OCI-LY1 (cell line): Measurements from ENCODE around the gene FRMD6.

ENCODE experiments used
- H2AFZ ChIP-seq: fragments of 200-600 bp; sonication (generic), shearing (Covaris generic); 2 replicates; pipeline ENCODE4 v1.6.0; 2014; ENCODE audit warnings: antibody characterized with exemption, mild to moderate bottlenecking, low read length
- H3F3A ChIP-seq: fragments of 200-600 bp; sonication (generic), shearing (Covaris generic); 2 replicates; pipeline ENCODE4 v1.6.0; 2014; ENCODE audit warnings: mild to moderate bottlenecking, antibody characterized with exemption, low read length, moderate library complexity; ENCODE audit not compliant: insufficient read depth
- H3K27ac ChIP-seq: fragments of 200-600 bp; sonication (generic); 2 replicates; pipeline ENCODE4 v1.5.1; 2014; ENCODE audit warnings: low read length, mixed run types, mild to moderate bottlenecking, low read depth; ENCODE audit not compliant: poor library complexity, severe bottlenecking
- H3K27me3 ChIP-seq: fragments of 200-600 bp; sonication (generic); 2 replicates; pipeline ENCODE4 v1.6.0; 2014; ENCODE audit warnings: antibody characterized with exemption, mild to moderate bottlenecking, low read length, moderate library complexity; ENCODE audit not compliant: insufficient read depth
- H3K36me3 ChIP-seq: fragments of 200-600 bp; sonication (generic); 2 replicates; pipeline ENCODE4 v1.6.1; 2014; ENCODE audit warnings: mild to moderate bottlenecking, antibody characterized with exemption, low read length, moderate library complexity, mixed read lengths; ENCODE audit not compliant: insufficient read depth
- H3K4me1 ChIP-seq: fragments of 200-600 bp; sonication (generic); 2 replicates; pipeline ENCODE4 v1.5.1; 2014; ENCODE audit warnings: mild to moderate bottlenecking, low read length, moderate library complexity; ENCODE audit not compliant: insufficient read depth, severe bottlenecking
- H3K4me2 ChIP-seq: fragments of 200-600 bp; sonication (generic), shearing (Covaris generic); 2 replicates; pipeline ENCODE4 v1.6.1; 2014; ENCODE audit warnings: low read length
- H3K4me3 ChIP-seq: fragments of 200-600 bp; sonication (generic); 2 replicates; pipeline ENCODE4 v1.5.1; 2014; ENCODE audit warnings: low read length, low read depth, mild to moderate bottlenecking, mixed read lengths; ENCODE audit not compliant: poor library complexity, severe bottlenecking
- H3K79me2 ChIP-seq: fragments of 200-600 bp; shearing (Covaris generic); 2 replicates; pipeline ENCODE4 v1.6.1; 2016; ENCODE audit warnings: mixed run types, low read length, mixed read lengths; ENCODE audit not compliant: insufficient read depth
- H3K9ac ChIP-seq: fragments of 200-600 bp; sonication (generic), shearing (Covaris generic); 2 replicates; pipeline ENCODE4 v1.6.1; 2014; ENCODE audit warnings: mild to moderate bottlenecking, low read length, mixed read lengths
- H3K9me2 ChIP-seq: fragments of 200-600 bp; sonication (generic), shearing (Covaris generic); 2 replicates; pipeline ENCODE4 v1.6.1; 2014; ENCODE audit warnings: low read depth, mild to moderate bottlenecking, low read length, mixed read lengths
- H3K9me3 ChIP-seq: fragments of 200-600 bp; shearing (Covaris generic); 2 replicates; pipeline ENCODE4 v1.6.1; 2014; ENCODE audit warnings: low read length, mixed read lengths
- H4K20me1 ChIP-seq: fragments of 200-600 bp; sonication (generic), shearing (Covaris generic); 2 replicates; pipeline ENCODE4 v1.6.0; 2016; ENCODE audit warnings: mild to moderate bottlenecking, low read length; ENCODE audit not compliant: insufficient read depth
- CTCF ChIP-seq: fragments of 200-600 bp; sonication (generic), shearing (Covaris generic); IDR thresholded peaks from 2 replicates; pipeline ENCODE4 v1.5.1; 2017; ENCODE audit warnings: mild to moderate bottlenecking, antibody characterized with exemption, low read length, moderate library complexity, mixed read lengths
- EZH2 ChIP-seq: fragments of 200-600 bp; sonication (generic), shearing (Covaris generic); IDR thresholded peaks from 2 replicates; pipeline ENCODE4 v1.8.0; 2017; ENCODE audit warnings: borderline replicate concordance, mixed run types, mild to moderate bottlenecking, antibody characterized with exemption, low read length, moderate library complexity, mixed read lengths

Gene FRMD6

GRCh38 chr14:51691176-51691575 is 39.5 kb downstream of the FRMD6 start:
- Histone ChIP-seq H3K4me1 (no peaks in the 10 kb centered on the region), H2AFZ (no peak overlapping the region), H3K9me3 (no peaks in the 10 kb centered on the region), H3K4me3 (no peak overlapping the region), H3K27ac (no peak overlapping the region), H3K27me3 (no peaks in the 10 kb centered on the region), H3K79me2 (no peaks in the 10 kb centered on the region), H3K9ac (no peak overlapping the region), H3K36me3 (no peaks in the 10 kb centered on the region), H3K4me2 (no peak overlapping the region), H3K9me2 (no peaks in the 10 kb centered on the region), H4K20me1 (no peaks in the 10 kb centered on the region), H3F3A (no peaks in the 10 kb centered on the region)
- TF ChIP-seq CTCF (no peak), EZH2 (no peak)

- Histone ChIP-seq H3K9ac (no peak overlapping the region), H4K20me1 (no peaks in the 10 kb centered on the region), H3K36me3 (no peaks in the 10 kb centered on the region), H3K27ac (no peak overlapping the region), H3F3A (no peaks in the 10 kb centered on the region), H3K4me1 (no peaks in the 10 kb centered on the region), H2AFZ (no peak overlapping the region), H3K79me2 (no peaks in the 10 kb centered on the region), H3K9me3 (no peaks in the 10 kb centered on the region), H3K4me2 (no peak overlapping the region), H3K4me3 (no peak overlapping the region), H3K9me2 (no peaks in the 10 kb centered on the region), H3K27me3 (no peaks in the 10 kb centered on the region)
- TF ChIP-seq CTCF = no peak
- TF ChIP-seq EZH2 = no peak
Observed at GRCh38 chr14:51692646-51693045, 40.9 kb downstream of the FRMD6 start.

- Histone ChIP-seq H2AFZ (no peak overlapping the region), H3K4me1 (no peaks in the 10 kb centered on the region), H4K20me1 (no peaks in the 10 kb centered on the region), H3K9me2 (no peaks in the 10 kb centered on the region), H3K79me2 (no peaks in the 10 kb centered on the region), H3K9ac (no peak overlapping the region), H3K36me3 (no peaks in the 10 kb centered on the region), H3K27ac (no peak overlapping the region), H3F3A (no peaks in the 10 kb centered on the region), H3K4me2 (no peak overlapping the region), H3K27me3 (no peaks in the 10 kb centered on the region), H3K4me3 (no peak overlapping the region), H3K9me3 (no peaks in the 10 kb centered on the region)
- TF ChIP-seq EZH2 (no peak), CTCF (no peak)
Observed at GRCh38 chr14:51697848-51698247, 46.1 kb downstream of the FRMD6 start.
